ENCODE measurements around the gene PRL. TPM values are rescaled to one million over a fixed set of nuclear protein-coding genes. Genes with fewer than 3 reads are reported as not detected.

Gene PRL
- total and polyA plus RNA-seq, 2 of the 8 experiments (the other 6 are each of a cell fraction or from before 2014, with no cell fraction given): not detected

GRCh38 chr6:22288721-22289120 is 8.1 kb downstream of the PRL start (continued):
- TF ChIP-seq JUN (IDR thresholded peaks at IDR 0.05; ENCODE audit: low read depth, low read length) (no peak), YY1 (IDR thresholded peaks at IDR 0.05; ENCODE audit: low read depth, low read length) (no peak), CHD1 (IDR thresholded peaks at IDR 0.05; ENCODE audit: low read depth, low read length) (no peak), EGR1 (IDR thresholded peaks at IDR 0.05; ENCODE audit: borderline replicate concordance, low read depth, low read length) (no peak), SIRT6 (IDR thresholded peaks at IDR 0.05; ENCODE audit: low read length) (no peak)
